Measurements from ENCODE around the gene EYA4. TPM values are rescaled to one million over a fixed set of nuclear protein-coding genes. Genes with fewer than 3 reads are reported as not detected.

The EYA4 gene
- total RNA-seq, 1 donor from 2014 or later = 15.4 TPM

GRCh38 chr6:133512410-133513016 lies 271.4 kb downstream of the EYA4 start:
- no peak for DNase-seq
- no peak overlapping the region for H3K27ac ChIP-seq (replicated peaks)
- TF ChIP-seq CTCF (IDR thresholded peaks at IDR 0.05; ENCODE audit: borderline replicate concordance) = peak; percentile 71
- intact Hi-C loops (cut with micrococcal nuclease) = loop anchor here (5.0 kb wide), 1 partner anchor 325 kb away; no protein-coding TSS in a partner anchor
- H3K4me1 ChIP-seq = peaks cover 6% of the 10 kb centered on the region
- no peaks in the 10 kb centered on the region for H3K36me3 ChIP-seq
- no peak overlapping the region for H3K4me3 ChIP-seq
- no peaks in the 10 kb centered on the region for H3K9me3 ChIP-seq (replicated peaks)
- H3K27me3 ChIP-seq (ENCODE audit: low read depth) = no peaks in the 10 kb centered on the region

DNA sequence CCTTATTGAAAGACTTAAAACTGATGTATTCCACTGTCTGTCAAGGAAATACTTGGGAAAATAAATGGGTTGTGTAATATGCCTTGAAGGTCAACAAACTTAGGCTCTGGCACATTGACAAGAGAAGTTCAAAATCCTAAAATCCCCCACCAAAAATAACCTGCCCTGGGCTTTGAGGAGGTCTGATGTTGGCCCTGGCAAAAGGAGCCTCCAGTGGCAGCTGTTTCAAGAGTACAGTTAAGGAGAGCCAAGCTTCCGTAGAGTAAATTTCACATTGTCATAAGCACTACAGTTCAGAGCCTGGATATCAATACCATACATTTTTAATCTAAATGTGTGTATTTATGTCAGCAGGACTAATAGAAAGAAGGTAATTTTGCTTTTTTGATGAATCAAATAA lies 282.7 kb downstream of the EYA4 start:
- no peak overlapping the region for H3K27ac ChIP-seq (replicated peaks)
- no peaks in the 10 kb centered on the region for H3K9me3 ChIP-seq (replicated peaks)
- DNase-seq = no peak
- no peaks in the 10 kb centered on the region for H3K4me1 ChIP-seq
- no peaks in the 10 kb centered on the region for H3K27me3 ChIP-seq (ENCODE audit: low read depth)
- no peaks in the 10 kb centered on the region for H3K36me3 ChIP-seq
- intact Hi-C loops (cut with micrococcal nuclease) = no loop called here
- TF ChIP-seq CTCF (IDR thresholded peaks at IDR 0.05; ENCODE audit: borderline replicate concordance) = no peak
- H3K4me3 ChIP-seq = no peak overlapping the region

DNA sequence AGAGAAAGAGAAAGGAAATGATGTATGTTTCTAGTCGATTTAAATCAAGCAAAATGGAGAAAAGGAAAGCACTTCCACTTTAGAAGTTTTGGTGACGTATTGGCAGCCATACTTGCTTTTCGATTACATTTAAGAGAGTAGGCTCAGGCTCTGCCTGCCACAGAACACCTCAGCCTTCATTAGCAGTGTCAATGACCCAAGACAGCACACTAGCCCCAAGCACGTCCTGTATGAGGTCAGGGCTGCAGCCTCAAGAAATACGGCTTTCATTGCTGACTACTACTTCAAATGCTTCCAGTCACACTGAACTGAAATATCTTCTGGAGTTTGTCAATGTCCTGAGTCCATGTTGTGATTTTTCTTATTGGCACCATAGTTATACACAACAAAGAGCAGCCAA lies 285.3 kb downstream of the EYA4 start:
- no peak for DNase-seq
- no peak for TF ChIP-seq CTCF (IDR thresholded peaks at IDR 0.05; ENCODE audit: borderline replicate concordance)
- Histone ChIP-seq H3K9me3 (replicated peaks) (no peaks in the 10 kb centered on the region), H3K27ac (replicated peaks) (no peak overlapping the region), H3K4me1 (no peaks in the 10 kb centered on the region), H3K4me3 (no peak overlapping the region), H3K36me3 (no peaks in the 10 kb centered on the region), H3K27me3 (ENCODE audit: low read depth) (no peaks in the 10 kb centered on the region)
- intact Hi-C loops (cut with micrococcal nuclease) = no loop called here

DNA sequence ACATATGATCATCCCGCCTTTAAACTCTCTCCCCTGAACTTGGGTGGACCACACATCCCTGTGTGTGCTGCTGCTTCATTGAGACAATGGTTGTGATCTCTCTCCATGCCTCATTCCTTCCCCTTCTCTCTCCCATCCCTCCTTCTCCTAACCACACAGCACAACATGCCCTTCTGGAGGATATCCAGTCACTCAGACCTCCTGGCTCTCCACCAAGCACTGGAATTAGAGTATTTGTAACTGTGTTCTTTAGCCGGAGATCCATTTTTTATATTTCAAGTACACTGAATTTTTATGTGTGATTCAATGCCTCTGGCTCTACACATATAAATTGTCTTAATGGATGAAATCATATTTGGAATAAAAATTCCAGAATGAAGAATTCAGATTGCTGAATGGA lies 287.4 kb downstream of the EYA4 start:
- Histone ChIP-seq H3K36me3 (no peaks in the 10 kb centered on the region), H3K4me1 (no peaks in the 10 kb centered on the region), H3K9me3 (replicated peaks) (no peaks in the 10 kb centered on the region), H3K27ac (replicated peaks) (no peak overlapping the region), H3K4me3 (no peak overlapping the region), H3K27me3 (ENCODE audit: low read depth) (no peaks in the 10 kb centered on the region)
- no peak for TF ChIP-seq CTCF (IDR thresholded peaks at IDR 0.05; ENCODE audit: borderline replicate concordance)
- no peak for DNase-seq
- intact Hi-C loops (cut with micrococcal nuclease) = no loop called here

DNA sequence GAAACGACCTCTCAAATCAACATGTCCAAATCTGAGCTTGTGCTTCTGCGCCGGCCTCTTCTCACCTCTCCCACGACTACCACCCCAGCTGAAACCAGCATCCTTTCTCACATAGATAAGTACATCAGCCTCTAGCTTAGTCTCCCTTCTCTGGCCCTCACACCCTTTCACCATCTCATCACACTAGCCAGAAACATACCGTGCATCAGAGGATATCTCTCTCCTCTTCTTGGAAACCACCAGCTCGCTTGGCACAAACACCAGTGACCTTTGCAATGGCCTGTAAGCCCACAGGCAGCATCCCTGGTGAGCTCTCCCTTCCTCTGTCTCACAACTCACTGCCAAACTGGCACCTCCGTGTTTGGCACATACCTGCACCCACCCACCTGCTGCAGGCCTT lies 291.8 kb downstream of the EYA4 start:
- no peak for TF ChIP-seq CTCF (IDR thresholded peaks at IDR 0.05; ENCODE audit: borderline replicate concordance)
- Histone ChIP-seq H3K9me3 (replicated peaks) (no peaks in the 10 kb centered on the region), H3K36me3 (no peaks in the 10 kb centered on the region), H3K4me1 (no peaks in the 10 kb centered on the region), H3K27me3 (ENCODE audit: low read depth) (no peaks in the 10 kb centered on the region), H3K27ac (replicated peaks) (no peak overlapping the region), H3K4me3 (no peak overlapping the region)
- no peak for DNase-seq
- intact Hi-C loops (cut with micrococcal nuclease) = no loop called here

Measured in left ventricle myocardium inferior (tissue), 1 donor.